Measurements from ENCODE around the gene DSCAM. TPM values are rescaled to one million over a fixed set of nuclear protein-coding genes. Genes with fewer than 3 reads are reported as not detected.

The DSCAM gene
- total RNA-seq, 1 experiment from 2014 or later, result 0.33 TPM

DNA sequence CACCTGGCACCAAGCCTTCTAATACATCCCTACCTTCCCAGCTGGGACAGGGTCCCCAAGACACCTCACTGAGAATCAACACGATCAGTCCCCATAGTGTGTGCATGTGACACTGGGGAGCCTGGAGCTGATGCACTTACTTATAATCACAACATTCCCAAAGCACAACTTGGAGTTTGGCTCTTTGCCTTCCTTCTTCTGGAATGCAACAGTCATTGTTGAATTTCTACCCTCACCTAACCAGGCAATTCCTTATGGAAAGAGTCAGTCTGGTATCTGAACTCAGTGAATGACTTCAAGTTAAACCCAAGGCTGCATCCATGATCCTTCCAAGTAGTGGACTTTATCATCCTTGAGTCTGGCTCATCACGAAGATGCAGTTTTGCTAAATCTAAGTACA is 86.1 kb downstream of the DSCAM start:
- intact Hi-C loops (cut with micrococcal nuclease), result no loop called here
- BruUV-seq (replicated peaks), result no TSS peak
- Mint-ChIP-seq H3K9me3 (ENCODE audit: unreplicated experiment) (peaks cover 16% of the 10 kb centered on the region), H3K4me1 (ENCODE audit: insufficient read depth, unreplicated experiment) (no peaks in the 10 kb centered on the region), H3K27ac (ENCODE audit: low read depth, unreplicated experiment) (no peak overlapping the region), H3K4me3 (ENCODE audit: unreplicated experiment) (no peak overlapping the region), H3K36me3 (ENCODE audit: insufficient read depth, unreplicated experiment) (peaks cover 5% of the 10 kb centered on the region), H3K27me3 (ENCODE audit: insufficient read depth, unreplicated experiment) (no peaks in the 10 kb centered on the region)
- ChIA-PET POLR2A (no interaction called here), CTCF (interaction anchor here (0.7 kb wide), 1 partner anchor 374 kb away, joined by 5 read pairs; no protein-coding TSS in a partner anchor)
- TF ChIP-seq, protein P1, sequence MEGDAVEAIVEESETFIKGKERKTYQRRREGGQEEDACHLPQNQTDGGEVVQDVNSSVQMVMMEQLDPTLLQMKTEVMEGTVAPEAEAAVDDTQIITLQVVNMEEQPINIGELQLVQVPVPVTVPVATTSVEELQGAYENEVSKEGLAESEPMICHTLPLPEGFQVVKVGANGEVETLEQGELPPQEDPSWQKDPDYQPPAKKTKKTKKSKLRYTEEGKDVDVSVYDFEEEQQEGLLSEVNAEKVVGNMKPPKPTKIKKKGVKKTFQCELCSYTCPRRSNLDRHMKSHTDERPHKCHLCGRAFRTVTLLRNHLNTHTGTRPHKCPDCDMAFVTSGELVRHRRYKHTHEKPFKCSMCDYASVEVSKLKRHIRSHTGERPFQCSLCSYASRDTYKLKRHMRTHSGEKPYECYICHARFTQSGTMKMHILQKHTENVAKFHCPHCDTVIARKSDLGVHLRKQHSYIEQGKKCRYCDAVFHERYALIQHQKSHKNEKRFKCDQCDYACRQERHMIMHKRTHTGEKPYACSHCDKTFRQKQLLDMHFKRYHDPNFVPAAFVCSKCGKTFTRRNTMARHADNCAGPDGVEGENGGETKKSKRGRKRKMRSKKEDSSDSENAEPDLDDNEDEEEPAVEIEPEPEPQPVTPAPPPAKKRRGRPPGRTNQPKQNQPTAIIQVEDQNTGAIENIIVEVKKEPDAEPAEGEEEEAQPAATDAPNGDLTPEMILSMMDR (IDR thresholded peaks at IDR 0.05; ENCODE audit: unreplicated experiment), result no peak
- no peak for DNase-seq (ENCODE audit: unreplicated experiment)

DNA sequence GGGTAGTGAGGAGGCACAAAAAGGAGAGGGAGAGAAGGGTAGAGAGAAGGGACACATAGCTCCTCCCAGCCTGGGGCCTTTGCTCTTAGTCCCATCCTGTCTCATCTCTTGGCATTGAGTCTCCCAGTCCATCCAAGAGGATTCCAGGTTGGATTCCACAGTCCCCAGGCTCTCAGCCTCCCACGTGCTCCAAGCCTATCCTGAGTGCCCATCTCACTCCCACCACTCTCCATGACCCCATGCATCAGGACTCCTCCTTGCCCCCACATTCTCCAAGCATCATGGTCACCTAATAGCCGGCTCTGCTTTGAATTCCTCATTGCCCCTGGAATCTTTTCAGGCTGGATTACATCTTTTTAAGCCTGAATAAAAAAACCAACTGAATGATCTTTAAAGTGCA is 87.9 kb downstream of the DSCAM start:
- Mint-ChIP-seq H3K4me1 (ENCODE audit: insufficient read depth, unreplicated experiment) (no peaks in the 10 kb centered on the region), H3K36me3 (ENCODE audit: insufficient read depth, unreplicated experiment) (peaks cover 5% of the 10 kb centered on the region), H3K4me3 (ENCODE audit: unreplicated experiment) (no peak overlapping the region), H3K9me3 (ENCODE audit: unreplicated experiment) (peaks cover 16% of the 10 kb centered on the region), H3K27me3 (ENCODE audit: insufficient read depth, unreplicated experiment) (no peaks in the 10 kb centered on the region), H3K27ac (ENCODE audit: low read depth, unreplicated experiment) (no peak overlapping the region)
- no peak for DNase-seq (ENCODE audit: unreplicated experiment)
- TF ChIP-seq, protein P1 (IDR thresholded peaks at IDR 0.05; ENCODE audit: unreplicated experiment), result no peak
- CTCF ChIA-PET, result interaction anchor here (1.1 kb wide), 1 partner anchor 36 kb away, joined by 3 read pairs; no protein-coding TSS in a partner anchor
- intact Hi-C loops (cut with micrococcal nuclease), result no loop called here
- POLR2A ChIA-PET, result no interaction called here
- BruUV-seq (replicated peaks), result no TSS peak

DNA sequence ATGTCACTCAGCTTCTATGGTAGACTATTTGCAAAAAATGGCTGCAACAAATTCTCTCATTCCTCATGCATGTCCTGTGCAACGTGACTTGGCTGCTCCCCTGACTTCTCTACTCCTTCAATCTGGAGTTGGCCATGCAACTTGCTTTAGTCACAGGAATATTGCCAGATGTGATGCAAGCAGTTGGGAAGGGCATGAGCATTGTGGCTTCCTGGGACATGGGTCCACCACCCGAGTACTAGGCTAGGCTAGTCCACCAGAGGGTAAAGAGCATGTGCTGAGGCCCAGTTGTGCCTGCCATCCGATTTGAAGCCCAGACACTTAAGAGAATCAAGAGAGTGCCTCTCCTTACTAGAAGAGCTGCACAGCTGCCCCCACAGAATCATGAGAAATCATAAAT is 89.6 kb downstream of the DSCAM start:
- no peak for DNase-seq (ENCODE audit: unreplicated experiment)
- intact Hi-C loops (cut with micrococcal nuclease), result no loop called here
- H3K36me3 Mint-ChIP-seq (ENCODE audit: insufficient read depth, unreplicated experiment), result peaks cover 5% of the 10 kb centered on the region
- POLR2A ChIA-PET, result no interaction called here
- H3K27me3 Mint-ChIP-seq (ENCODE audit: insufficient read depth, unreplicated experiment), result no peaks in the 10 kb centered on the region
- TF ChIP-seq, protein P1 (IDR thresholded peaks at IDR 0.05; ENCODE audit: unreplicated experiment), result no peak
- no peak overlapping the region for H3K27ac Mint-ChIP-seq (ENCODE audit: low read depth, unreplicated experiment)
- no peaks in the 10 kb centered on the region for H3K4me1 Mint-ChIP-seq (ENCODE audit: insufficient read depth, unreplicated experiment)
- no TSS peak for BruUV-seq (replicated peaks)
- CTCF ChIA-PET, result no interaction called here
- no peak overlapping the region for H3K4me3 Mint-ChIP-seq (ENCODE audit: unreplicated experiment)
- H3K9me3 Mint-ChIP-seq (ENCODE audit: unreplicated experiment), result peaks cover 16% of the 10 kb centered on the region

DNA sequence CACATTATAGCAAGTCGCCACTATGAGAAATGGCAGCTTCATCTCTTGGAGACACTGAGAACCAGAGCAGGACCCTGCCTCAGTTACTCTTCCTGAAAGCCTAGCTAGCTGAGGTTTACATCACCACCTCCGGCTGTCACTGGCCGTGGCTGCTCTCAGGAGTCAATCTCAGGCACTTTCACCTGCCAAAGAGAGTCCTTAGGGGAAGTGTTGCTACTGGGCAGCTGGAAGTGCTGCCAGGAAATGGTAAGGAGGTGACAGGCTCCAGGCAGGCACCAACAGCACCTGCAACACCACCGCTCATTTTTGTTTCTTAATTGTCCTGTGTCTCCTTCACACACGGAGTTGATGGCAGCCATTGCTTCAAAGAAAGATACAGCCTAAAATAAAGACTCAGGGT is 92.5 kb downstream of the DSCAM start:
- Mint-ChIP-seq H3K27me3 (ENCODE audit: insufficient read depth, unreplicated experiment) (no peaks in the 10 kb centered on the region), H3K9me3 (ENCODE audit: unreplicated experiment) (peaks cover 7% of the 10 kb centered on the region), H3K4me3 (ENCODE audit: unreplicated experiment) (no peak overlapping the region), H3K4me1 (ENCODE audit: insufficient read depth, unreplicated experiment) (no peaks in the 10 kb centered on the region), H3K36me3 (ENCODE audit: insufficient read depth, unreplicated experiment) (peaks cover 5% of the 10 kb centered on the region), H3K27ac (ENCODE audit: low read depth, unreplicated experiment) (no peak overlapping the region)
- no TSS peak for BruUV-seq (replicated peaks)
- ChIA-PET POLR2A (no interaction called here), CTCF (interaction anchor here (0.7 kb wide), 1 partner anchor 786 kb away, joined by 4 read pairs; no protein-coding TSS in a partner anchor)
- DNase-seq (ENCODE audit: unreplicated experiment), result no peak
- TF ChIP-seq, protein P1 (IDR thresholded peaks at IDR 0.05; ENCODE audit: unreplicated experiment), result no peak
- intact Hi-C loops (cut with micrococcal nuclease), result no loop called here

Data from MCF 10A (cell line).